Adipocyte (in vitro differentiated cells): ENCODE measurements around the gene LYRM9.
"Not testable (repeated sequence)": the region's sequence is repeated elsewhere in the genome, so short reads cannot be mapped to it uniquely, and the experiment has no call there.

ENCODE experiments used
- DNase-seq: peaks from one replicate; pipeline ENCODE4 v3.0.0-alpha.2; 2015; ENCODE audit warnings: low read depth
- H3K27me3 ChIP-seq: replicated peaks from 2 replicates; pipeline ENCODE4 v1.7.0; 2013; ENCODE audit warnings: mild to moderate bottlenecking, low read length, moderate library complexity; ENCODE audit not compliant: control insufficient read depth, insufficient read depth
- H3K36me3 ChIP-seq: 2 replicates; pipeline ENCODE4 v1.7.0; 2013; ENCODE audit warnings: low read length, mild to moderate bottlenecking, moderate library complexity; ENCODE audit not compliant: control insufficient read depth, insufficient read depth, severe bottlenecking
- H3K4me1 ChIP-seq: 2 replicates; pipeline ENCODE4 v1.7.0; 2013; ENCODE audit warnings: mild to moderate bottlenecking, low read length, moderate library complexity; ENCODE audit not compliant: control insufficient read depth, insufficient read depth
- H3K4me3 ChIP-seq: 2 replicates; pipeline ENCODE4 v1.7.0; 2013; ENCODE audit warnings: mild to moderate bottlenecking, low read length, moderate library complexity
- H3K9ac ChIP-seq: 2 replicates; pipeline ENCODE4 v1.7.0; 2013; ENCODE audit warnings: mild to moderate bottlenecking, low read length, moderate library complexity
- H3K9me3 ChIP-seq: 2 replicates; pipeline ENCODE4 v1.7.0; 2013; ENCODE audit warnings: mild to moderate bottlenecking, low read length, moderate library complexity; ENCODE audit not compliant: control insufficient read depth

LYRM9 gene

DNA sequence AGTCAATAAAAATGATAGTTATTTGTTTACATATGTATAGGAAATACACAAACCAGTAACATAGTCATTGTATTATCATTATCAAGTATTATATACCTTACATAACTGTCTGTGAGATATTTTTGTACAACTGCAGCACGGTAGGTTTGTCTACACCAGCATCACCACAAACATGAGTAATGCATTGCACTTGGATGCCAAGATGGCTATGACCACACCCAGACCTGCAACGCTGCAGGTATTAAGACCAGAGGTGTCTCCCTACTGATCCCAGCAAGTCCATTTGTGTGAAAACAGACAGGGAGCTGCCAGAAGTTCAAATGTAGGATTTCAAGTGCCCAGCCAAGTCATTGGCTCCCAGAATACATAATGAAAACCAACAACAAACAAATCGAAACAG, 58.6 kb downstream of the LYRM9 start:
- no peaks in the 10 kb centered on the region for H3K9me3 ChIP-seq
- H3K4me3 ChIP-seq: no peak overlapping the region
- H3K36me3 ChIP-seq: no peaks in the 10 kb centered on the region
- no peaks in the 10 kb centered on the region for H3K27me3 ChIP-seq
- DNase-seq: no peak
- no peaks in the 10 kb centered on the region for H3K4me1 ChIP-seq
- no peak overlapping the region for H3K9ac ChIP-seq

DNA sequence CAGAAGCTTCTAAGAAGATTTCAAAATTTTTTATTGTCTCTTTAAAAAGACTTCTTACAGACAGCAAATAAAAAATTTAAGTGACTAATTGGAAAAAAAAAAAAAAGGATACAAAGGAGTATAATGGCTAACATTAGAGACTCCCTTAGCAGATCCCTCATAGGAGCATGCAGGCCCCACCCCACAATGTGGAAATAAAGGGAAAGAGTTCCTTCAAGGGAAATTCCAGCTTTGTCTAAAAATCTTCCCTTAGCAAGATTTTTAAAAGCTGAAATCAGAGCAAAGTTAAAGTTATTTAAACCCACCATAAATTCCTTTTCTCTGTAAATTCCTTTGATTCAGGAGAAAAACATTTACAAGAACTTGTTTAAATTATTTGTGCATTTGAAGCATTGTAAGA, 60.3 kb downstream of the LYRM9 start:
- Histone ChIP-seq H3K9ac (no peak overlapping the region), H3K36me3 (no peaks in the 10 kb centered on the region), H3K9me3 (no peaks in the 10 kb centered on the region), H3K4me1 (no peaks in the 10 kb centered on the region), H3K27me3 (no peaks in the 10 kb centered on the region), H3K4me3 (no peak overlapping the region)
- DNase-seq: no peak

DNA sequence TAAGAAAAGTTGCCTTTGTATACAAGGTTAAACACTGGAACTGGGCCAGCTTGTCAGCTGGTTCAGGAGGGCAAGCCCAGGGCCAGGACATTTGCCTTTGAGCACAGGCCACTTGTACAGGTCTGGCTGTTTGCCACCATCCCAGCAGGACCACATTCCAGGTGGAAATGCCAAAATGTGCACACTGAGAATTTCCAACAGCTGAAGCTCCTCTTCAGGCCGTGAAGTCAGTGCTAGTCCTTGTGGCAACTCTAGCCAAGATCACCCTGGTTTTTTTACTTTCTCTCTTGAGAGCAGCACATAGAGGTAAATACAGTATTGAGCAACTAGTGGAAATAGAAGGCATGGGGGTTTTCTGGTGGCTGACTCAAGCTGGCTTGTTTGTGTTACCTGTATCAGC, 63.3 kb downstream of the LYRM9 start:
- H3K4me3 ChIP-seq, DNase-seq, H3K4me1 ChIP-seq, H3K9ac ChIP-seq, H3K36me3 ChIP-seq, H3K9me3 ChIP-seq, H3K27me3 ChIP-seq: not testable (repeated sequence)

DNA sequence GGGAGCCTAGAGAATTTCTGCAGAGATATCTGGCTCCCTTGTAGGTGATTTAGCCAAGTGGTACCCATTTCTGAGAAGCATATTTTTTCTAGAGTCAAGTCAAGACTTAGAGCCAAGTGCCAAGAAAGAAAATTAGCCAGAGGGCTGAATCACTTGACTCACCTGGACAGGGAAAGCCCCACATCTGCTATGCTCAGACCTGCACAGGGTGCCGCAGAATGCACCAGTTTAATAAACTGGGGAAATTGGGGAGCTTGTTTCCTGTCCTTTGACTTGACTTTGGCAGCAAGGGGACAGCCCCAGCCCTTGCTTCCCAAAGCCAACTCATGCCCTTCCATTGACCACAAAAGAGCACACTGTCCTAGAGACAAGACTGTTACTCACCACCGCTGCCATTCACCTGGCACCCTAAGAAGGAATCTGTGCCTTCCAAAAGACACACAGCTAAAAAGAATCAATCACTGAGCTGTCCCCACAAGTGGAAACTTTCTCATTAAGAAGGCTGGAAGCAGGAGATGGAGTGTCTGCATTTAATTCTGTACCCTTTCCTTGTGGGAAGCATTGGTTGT, 63.9 kb downstream of the LYRM9 start:
- DNase-seq, H3K36me3 ChIP-seq, H3K9ac ChIP-seq, H3K4me1 ChIP-seq, H3K9me3 ChIP-seq, H3K27me3 ChIP-seq, H3K4me3 ChIP-seq: not testable (repeated sequence)
